Endothelial cell of umbilical vein (primary cell): ENCODE results near the gene TET1. TPM values are rescaled to one million over a fixed set of nuclear protein-coding genes. Genes with fewer than 3 reads are reported as not detected.

Experiments used
- BruUV-seq: library from RNA; stranded (reverse); fragments of 400-500 nt; replicated peaks from 2 replicates; lab custom pipeline; 2021; lab: Mats Ljungman, UMichigan
- CTCF ChIA-PET: fragments of 300-600, 350-600 bp; sonication (Branson Sonifier 250); formaldehyde crosslinking; loops from one replicate; lab custom pipeline; 2021; ENCODE audit warnings: antibody characterized with exemption, inconsistent platforms; lab: Charles Lee
- POLR2A ChIA-PET: fragments of 300-600, 350-600 bp; sonication (Branson Sonifier 250); formaldehyde crosslinking; loops from one replicate; lab custom pipeline; 2021; ENCODE audit warnings: antibody characterized with exemption, inconsistent platforms; lab: Charles Lee
- DNase-seq: peaks from one replicate; pipeline ENCODE4 v3.0.0-alpha.2; 2011; ENCODE audit warnings: low read depth, low spot score
- FAIRE-seq: peaks from 2 replicates; lab custom pipeline; 2011; peaks lifted over from hg19 to GRCh38; lab: Jason Lieb, UNC
- H2AFZ ChIP-seq: 2 replicates; pipeline ENCODE4 v1.6.0; 2012; ENCODE audit warnings: low read depth, low read length, control low read depth, inconsistent platforms
- H3K27ac ChIP-seq: 2 replicates; pipeline ENCODE4 v1.5.1; 2011; ENCODE audit warnings: low read depth, mild to moderate bottlenecking, control low read depth, low read length, moderate library complexity; ENCODE audit not compliant: insufficient read depth
- H3K27me3 ChIP-seq, 2 experiments: 2 replicates each; pipeline versions ENCODE4 v1.6.0 to v1.6.1; 2011; ENCODE audit warnings: low read length in 2 of 2, mixed read lengths in 1 of 2; ENCODE audit not compliant: control insufficient read depth in 2 of 2, insufficient read depth in 2 of 2
- H3K36me3 ChIP-seq, 2 experiments: 2 replicates in 1 of 2; 3 replicates in 1 of 2; pipeline ENCODE4 v1.5.1; 2011; ENCODE audit warnings: low read length in 2 of 2, mild to moderate bottlenecking in 1 of 2, moderate library complexity in 1 of 2; ENCODE audit not compliant: control insufficient read depth in 2 of 2, insufficient read depth in 2 of 2; ENCODE audit errors: extremely low read depth in 1 of 2
- H3K4me1 ChIP-seq: 3 replicates; pipeline ENCODE4 v1.5.1; 2011; ENCODE audit warnings: mild to moderate bottlenecking, low read length; ENCODE audit not compliant: control insufficient read depth, insufficient read depth; ENCODE audit errors: extremely low read depth
- H3K4me2 ChIP-seq: 2 replicates; pipeline ENCODE4 v1.6.1; 2011; ENCODE audit warnings: low read length, control low read depth, mixed read lengths; ENCODE audit not compliant: insufficient read depth
- H3K4me3 ChIP-seq, 3 experiments: fragments of 200-600 bp in 1 of 3; sonication (generic), shearing (Covaris generic) in 1 of 3; replicated peaks in 1 of 3; 2 replicates each; pipeline ENCODE4 v1.5.1; 2011 to 2016; ENCODE audit warnings: control low read depth in 3 of 3, low read length in 3 of 3, mild to moderate bottlenecking in 2 of 3, inconsistent platforms in 1 of 3, low read depth in 1 of 3, moderate library complexity in 1 of 3; ENCODE audit not compliant: insufficient read depth in 1 of 3
- H3K79me2 ChIP-seq: 2 replicates; pipeline ENCODE4 v1.6.0; 2012; ENCODE audit warnings: low read length, inconsistent platforms; ENCODE audit not compliant: control insufficient read depth, insufficient read depth
- H3K9ac ChIP-seq: replicated peaks from 2 replicates; pipeline ENCODE3; 2011; ENCODE audit warnings: low read length, control low read depth; ENCODE audit not compliant: insufficient read depth; ENCODE audit errors: extremely low read depth
- H3K9me1 ChIP-seq: replicated peaks from 3 replicates; pipeline ENCODE4 v1.6.0; 2011; ENCODE audit warnings: mild to moderate bottlenecking, low read length; ENCODE audit not compliant: control insufficient read depth, insufficient read depth; ENCODE audit errors: extremely low read depth
- H3K9me3 ChIP-seq: replicated peaks from 2 replicates; pipeline ENCODE4 v1.5.1; 2012; ENCODE audit warnings: low read length, inconsistent platforms; ENCODE audit not compliant: control insufficient read depth, insufficient read depth
- H4K20me1 ChIP-seq: replicated peaks from 2 replicates; pipeline ENCODE3; 2011; ENCODE audit warnings: mild to moderate bottlenecking, low read length; ENCODE audit not compliant: control insufficient read depth, insufficient read depth; ENCODE audit errors: extremely low read depth
- FOS ChIP-seq: IDR thresholded peaks from 2 replicates; pipeline ENCODE4 v1.6.1; 2011; ENCODE audit warnings: mild to moderate bottlenecking, low read length, moderate library complexity, borderline replicate concordance; ENCODE audit not compliant: insufficient read depth
- JUN ChIP-seq: IDR thresholded peaks from 2 replicates; pipeline ENCODE4 v1.6.1; 2011; ENCODE audit warnings: borderline replicate concordance, low read depth; ENCODE audit not compliant: insufficient read length, insufficient read depth
- MYC ChIP-seq: IDR thresholded peaks from one replicate; pipeline ENCODE4 v1.6.1; 2011; ENCODE audit warnings: mild to moderate bottlenecking, low read depth, low read length
- POLR2A ChIP-seq: IDR thresholded peaks from 2 replicates; pipeline ENCODE4 v1.6.1; 2012; ENCODE audit warnings: low read depth, mild to moderate bottlenecking, control low read depth, low read length
- POLR2AphosphoS5 ChIP-seq: IDR thresholded peaks from 2 replicates; pipeline ENCODE4 v1.6.1; 2012; ENCODE audit warnings: low read depth, mild to moderate bottlenecking, control low read depth, low read length, moderate library complexity; ENCODE audit not compliant: insufficient read depth
- dilution Hi-C: fragments of 300-500 bp; cut with MboI; formaldehyde crosslinking; loops from one replicate; pipeline ENCODE4 v1.15.0; 2019; ENCODE audit warnings: low sequenced_read_pairs; ENCODE audit not compliant: extremely low pct_ligation_motif_present
- intact Hi-C: fragments of 100-400 bp; cut with micrococcal nuclease; formaldehyde crosslinking; loops from one replicate; pipeline ENCODE4 v1.10.0; 2022
- polyA plus RNA-seq, 4 experiments: library from polyadenylated mRNA; depleted of rRNA in 3 of 4; stranded (reverse) in 3 of 4; unstranded in 1 of 4; fragments of >200 nt; gene quantifications; 2 replicates each; pipeline versions ENCODE4 v1.2.1 to v1.2.3, GENCODE V29; 2011 to 2012; ENCODE audit warnings: missing spikeins in 1 of 4
- total RNA-seq: library from RNA; stranded (reverse); gene quantifications from 2 replicates; pipeline ENCODE4 v1.2.3, GENCODE V29; 2021
- TF ChIP-seq, protein P1 (sequence below): IDR thresholded peaks from 2 replicates; pipeline ENCODE4 v1.6.1; 2011; ENCODE audit not compliant: insufficient read depth, insufficient read length

Gene TET1
- total and polyA plus RNA-seq, 2 donors (not counting 3 experiments of a cell fraction or from before 2014, with no cell fraction given) = 0.23 to 1.5 TPM

DNA sequence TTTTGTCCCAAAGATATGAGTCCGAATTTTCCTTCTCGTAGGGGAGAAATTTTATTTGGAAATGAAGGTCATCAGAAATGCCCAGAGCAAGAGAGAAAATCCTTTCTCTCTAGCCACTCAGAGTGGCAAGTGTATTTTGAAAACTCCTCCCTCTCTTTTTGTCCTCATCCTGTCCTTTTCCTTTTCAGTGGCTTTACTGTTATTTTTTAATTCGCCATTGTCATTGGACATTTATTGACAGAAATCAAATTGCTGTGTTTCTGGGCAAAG is 39.6 kb downstream of the TET1 start:
- TF ChIP-seq FOS (no peak), POLR2AphosphoS5 (no peak), JUN (no peak), MYC (no peak)
- TF ChIP-seq, protein P1, sequence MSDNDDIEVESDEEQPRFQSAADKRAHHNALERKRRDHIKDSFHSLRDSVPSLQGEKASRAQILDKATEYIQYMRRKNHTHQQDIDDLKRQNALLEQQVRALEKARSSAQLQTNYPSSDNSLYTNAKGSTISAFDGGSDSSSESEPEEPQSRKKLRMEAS = no peak
- Histone ChIP-seq H3K36me3 (no peaks in the 10 kb centered on the region), H3K4me3 (peak overlapping the region; percentile 31 to 80 (median 70)), H3K27me3 (no peaks in the 10 kb centered on the region), H3K9me1 (no peaks in the 10 kb centered on the region), H4K20me1 (no peaks in the 10 kb centered on the region), H3K79me2 (no peaks in the 10 kb centered on the region), H3K4me1 (peaks cover 14% of the 10 kb centered on the region), H3K9ac (peak overlapping the region; percentile 64), H3K4me2 (peak overlapping the region; percentile 97), H3K27ac (no peak overlapping the region), H2AFZ (peak overlapping the region; percentile 98), H3K9me3 (no peaks in the 10 kb centered on the region)
- ChIA-PET CTCF (interaction anchor here (1.4 kb wide), 1 partner anchor 40 kb away, joined by 3 read pairs; the partner anchor contains the start of gene TET1), POLR2A (interaction anchor here (1.3 kb wide), 1 partner anchor 40 kb away, joined by 4 read pairs; the partner anchor contains the start of gene TET1)
- FAIRE-seq (no peak), DNase-seq (no peak)
- dilution Hi-C loops = no loop called here
- no TSS peak for BruUV-seq
- intact Hi-C loops = loop anchor here (1.0 kb wide), 2 partner anchors 39 to 122 kb away; partner anchors contain the start of genes CCAR1 and TET1

DNA sequence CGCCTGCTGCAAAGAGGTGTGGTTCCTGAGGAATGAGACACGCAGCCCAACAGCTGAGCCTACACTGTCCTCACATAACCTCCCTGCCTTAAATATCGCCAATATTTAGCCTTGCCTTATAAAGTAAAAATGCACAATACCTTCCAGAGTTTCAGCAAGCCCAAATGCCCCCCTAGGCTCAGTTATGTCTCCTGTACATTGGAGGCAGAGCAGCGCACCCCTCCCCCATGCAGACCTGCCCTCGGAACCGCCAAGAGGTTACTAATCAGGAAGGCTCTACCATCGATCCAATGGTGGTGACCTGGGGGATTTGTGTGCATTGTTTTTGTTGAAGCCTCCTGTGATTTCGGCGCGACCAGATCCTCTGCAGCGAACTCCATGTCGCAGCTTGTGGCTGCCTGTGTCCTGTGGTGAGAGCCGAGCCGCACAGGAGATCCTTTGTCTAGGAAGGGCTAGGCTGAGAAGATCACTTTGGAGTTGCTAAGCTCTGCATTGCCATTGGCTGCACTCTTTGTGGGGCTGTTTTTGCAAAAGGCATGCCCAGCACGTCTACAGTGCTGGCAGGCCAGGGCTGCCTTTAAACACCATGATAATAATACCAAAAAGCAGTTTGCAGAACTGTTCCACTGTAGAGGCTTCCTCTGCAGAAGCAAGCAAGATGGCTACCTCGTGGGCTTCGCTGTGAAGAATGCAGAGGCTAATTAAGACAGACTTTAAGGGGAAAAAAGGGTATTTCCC is 40.1 kb downstream of the TET1 start:
- no peaks in the 10 kb centered on the region for H4K20me1 ChIP-seq
- H3K27ac ChIP-seq = peak overlapping the region; percentile 55
- TF ChIP-seq POLR2A (peak; percentile 61), MYC (no peak)
- ChIA-PET CTCF (interaction anchor here (1.1 to 1.4 kb wide), 2 partner anchors 40 to 47 kb away, joined by 3 read pairs; partner anchors contain the start of gene TET1), POLR2A (interaction anchor here (1.3 kb wide), 1 partner anchor 40 kb away, joined by 4 read pairs; the partner anchor contains the start of gene TET1)
- no peaks in the 10 kb centered on the region for H3K36me3 ChIP-seq
- dilution Hi-C loops = no loop called here
- DNase-seq (peak; percentile 86), FAIRE-seq (peak; percentile 92)
- no peaks in the 10 kb centered on the region for H3K9me3 ChIP-seq
- H3K4me1 ChIP-seq = peaks cover 14% of the 10 kb centered on the region
- H2AFZ ChIP-seq = peak overlapping the region; percentile 98
- intact Hi-C loops = loop anchor here (1.0 kb wide), 2 partner anchors 40 to 121 kb away; partner anchors contain the start of genes CCAR1 and TET1
- H3K4me3 ChIP-seq = peak overlapping the region; percentile 31 to 80 (median 70)
- H3K9ac ChIP-seq = peak overlapping the region; percentile 64
- H3K9me1 ChIP-seq = no peaks in the 10 kb centered on the region
- H3K79me2 ChIP-seq = no peaks in the 10 kb centered on the region
- TSS peak; percentile 21 for BruUV-seq
- H3K27me3 ChIP-seq = no peaks in the 10 kb centered on the region
- H3K4me2 ChIP-seq = peak overlapping the region; percentile 97
